GM21367 (cell line): ENCODE measurements around the gene IMPDH1.

ENCODE experiments used
- ATAC-seq: cut with Tn5 transposase; IDR thresholded peaks from one replicate; pipeline ENCODE4 v1.9.1; 2021; ENCODE audit not compliant: unreplicated experiment

The IMPDH1 gene

GRCh38 chr7:128388145-128388485 lies 21.7 kb downstream of the IMPDH1 start:
- no peak for ATAC-seq

- peak; percentile 47 for ATAC-seq
Observed at GRCh38 chr7:128387216-128388144, 22.3 kb downstream of the IMPDH1 start.

DNA sequence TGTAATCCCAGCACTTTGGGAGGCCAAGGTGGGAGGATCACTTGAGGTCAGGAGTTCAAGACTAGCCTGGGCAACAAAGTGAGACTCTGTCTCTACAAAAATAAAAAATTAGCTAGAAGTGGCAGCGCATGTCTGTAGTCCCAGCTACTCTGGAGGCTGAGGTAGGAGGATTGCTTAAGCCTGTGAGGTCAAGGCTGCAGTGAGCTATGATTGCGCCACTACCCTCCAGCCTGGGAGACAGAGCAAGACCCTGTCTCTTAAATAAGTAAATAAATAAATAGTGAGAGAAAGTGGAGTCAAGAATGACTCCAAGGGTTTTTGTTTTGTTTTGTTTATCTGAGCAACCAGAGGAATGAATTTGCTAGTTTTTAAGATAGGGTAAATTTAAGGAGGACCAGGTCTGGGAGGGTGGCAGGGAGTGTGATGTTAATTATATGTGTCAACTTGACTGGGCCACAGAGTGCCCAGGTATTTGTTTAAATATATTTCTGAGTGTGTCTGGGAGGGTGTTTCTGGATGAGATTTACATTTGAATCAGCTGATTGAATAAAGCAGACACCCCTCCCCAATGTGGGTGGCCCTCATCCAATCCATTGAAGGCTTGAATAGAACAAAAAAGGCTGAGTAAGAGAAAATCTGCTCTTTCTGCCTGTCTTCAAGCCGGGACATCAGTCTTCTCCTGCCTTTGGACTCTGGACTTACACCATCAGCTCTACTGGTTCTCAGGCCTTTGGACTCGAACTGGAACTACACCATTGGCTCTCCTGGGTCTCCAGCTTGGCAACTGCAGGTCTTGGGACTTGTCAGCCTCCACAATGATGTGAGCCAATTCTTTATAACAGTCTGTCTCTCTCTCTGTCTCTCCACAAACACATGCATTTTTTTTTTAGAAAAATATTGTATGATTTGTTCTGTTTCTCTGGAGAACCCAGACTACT lies 23.5 kb downstream of the IMPDH1 start:
- no peak for ATAC-seq

DNA sequence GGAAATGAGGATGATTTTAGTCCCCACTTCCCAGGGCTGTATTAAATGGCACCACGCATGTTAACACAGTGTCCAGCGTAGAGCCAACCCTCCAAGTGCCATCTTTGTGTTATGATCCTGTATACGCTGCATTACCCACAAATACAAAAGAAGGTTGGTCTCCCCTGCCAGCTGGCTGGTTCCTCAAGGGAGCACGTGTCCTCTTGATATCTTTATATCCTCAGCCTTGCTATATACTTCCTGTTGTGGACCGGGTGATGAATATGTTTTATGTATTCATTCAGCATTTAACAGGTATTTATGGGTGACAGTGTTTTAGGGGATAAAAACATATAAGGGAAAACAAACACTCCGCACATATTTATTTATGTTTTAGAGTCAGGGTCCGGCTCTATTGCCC lies 25.1 kb downstream of the IMPDH1 start:
- ATAC-seq = no peak

- ATAC-seq = no peak
Observed at GRCh38 chr7:128383776-128384175, 26.0 kb downstream of the IMPDH1 start.

DNA sequence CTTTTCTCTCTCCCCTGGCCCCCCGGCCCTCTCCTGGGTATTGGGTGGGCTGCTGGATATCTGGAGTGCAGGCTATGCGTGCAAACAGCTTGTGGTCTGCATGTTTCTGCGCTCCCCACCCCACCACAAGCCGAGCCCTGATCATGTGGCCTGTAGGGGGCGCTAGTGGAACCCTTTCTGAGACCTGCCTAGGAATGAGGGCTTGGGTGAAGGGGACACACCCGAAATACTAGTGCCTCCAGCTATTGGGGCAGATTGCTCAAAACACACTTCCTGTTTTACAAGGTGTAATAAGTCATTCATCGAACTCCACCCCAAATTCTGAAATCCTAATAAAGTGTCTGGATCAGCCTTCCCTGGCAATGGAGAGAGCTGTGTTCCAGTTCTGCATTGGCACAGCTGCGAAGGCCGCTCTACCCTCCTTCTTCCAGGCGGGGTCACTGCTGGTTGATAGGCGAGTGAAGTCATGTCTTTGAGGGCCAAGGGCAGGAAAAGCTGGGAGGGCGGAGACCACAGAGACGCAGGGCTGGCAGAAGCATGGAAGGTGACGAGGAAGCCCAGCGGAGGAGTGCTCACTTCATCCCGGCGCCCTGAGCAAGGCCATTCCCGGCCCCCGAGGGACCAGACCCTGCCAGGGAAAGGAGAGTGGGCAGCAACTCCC lies 28.5 kb downstream of the IMPDH1 start:
- ATAC-seq = no peak

DNA sequence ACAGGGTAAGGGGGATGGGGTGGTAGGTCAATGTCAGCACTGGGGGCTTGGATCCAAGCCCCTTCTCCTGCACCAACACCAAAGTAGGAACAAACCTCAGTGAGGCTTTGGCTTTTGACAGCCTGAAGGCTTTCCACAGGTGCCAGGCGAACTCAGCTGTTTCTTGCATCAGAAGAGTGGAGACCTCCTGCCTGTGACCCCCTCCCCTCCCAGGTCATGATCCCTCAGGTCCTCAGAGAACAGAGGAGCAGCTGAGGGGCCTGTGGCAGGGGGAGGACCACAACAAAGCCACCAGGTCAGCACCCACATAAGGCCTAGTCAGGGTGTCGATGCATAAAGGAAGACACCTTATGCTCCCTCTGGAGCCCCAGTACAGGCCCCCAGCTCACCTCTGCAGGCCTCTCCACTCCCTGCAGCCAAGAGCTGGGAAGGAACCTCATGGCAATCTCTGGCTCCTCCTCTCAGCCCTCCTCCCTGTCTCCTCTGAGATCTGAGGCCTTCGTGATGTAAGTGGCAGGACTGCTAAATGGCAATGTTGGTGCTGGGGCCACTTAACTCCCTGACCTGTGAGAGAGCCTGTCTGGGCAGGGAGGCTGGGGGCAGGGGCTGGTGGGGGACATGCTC lies 29.2 kb downstream of the IMPDH1 start:
- ATAC-seq = no peak

- ATAC-seq = no peak
Observed at GRCh38 chr7:128379900-128380479, 29.8 kb downstream of the IMPDH1 start.

GRCh38 chr7:128378637-128379036 lies 31.1 kb downstream of the IMPDH1 start:
- no peak for ATAC-seq

GRCh38 chr7:128376077-128376476 lies 33.7 kb downstream of the IMPDH1 start:
- no peak for ATAC-seq

GRCh38 chr7:128374041-128374440 lies 35.7 kb downstream of the IMPDH1 start:
- ATAC-seq = no peak

GRCh38 chr7:128373606-128374005 lies 36.2 kb downstream of the IMPDH1 start:
- ATAC-seq = no peak

GRCh38 chr7:128370491-128370890 lies 39.3 kb downstream of the IMPDH1 start:
- no peak for ATAC-seq

GRCh38 chr7:128366986-128367385 lies 42.8 kb downstream of the IMPDH1 start:
- no peak for ATAC-seq

- no peak for ATAC-seq
Observed at GRCh38 chr7:128366300-128366699, 43.5 kb downstream of the IMPDH1 start.

GRCh38 chr7:128365432-128365831 lies 44.4 kb downstream of the IMPDH1 start:
- ATAC-seq = no peak

- no peak for ATAC-seq
Observed at GRCh38 chr7:128364166-128364870, 45.5 kb downstream of the IMPDH1 start.

DNA sequence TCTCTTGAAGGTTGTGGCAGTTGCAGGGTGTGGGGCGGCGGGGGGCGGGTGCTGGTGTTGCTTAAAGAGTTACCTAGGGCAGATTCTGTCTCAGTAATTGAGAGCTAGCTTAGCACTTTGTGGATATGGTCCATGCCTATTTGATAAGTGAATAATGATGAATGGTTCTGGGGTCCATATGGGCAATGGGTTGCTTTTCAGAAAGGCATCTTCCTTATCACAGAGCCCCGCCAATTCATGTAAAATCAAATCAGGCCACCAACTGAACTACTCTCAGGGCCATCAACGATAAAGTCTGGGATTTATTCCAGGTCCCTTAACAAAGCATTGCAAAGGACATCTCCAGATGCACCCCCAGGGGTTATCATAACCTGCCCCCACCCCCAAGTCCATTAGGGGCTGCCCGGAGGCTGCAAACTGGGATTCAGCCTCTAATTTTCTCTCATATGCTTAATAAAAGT lies 46.5 kb downstream of the IMPDH1 start:
- ATAC-seq = no peak

DNA sequence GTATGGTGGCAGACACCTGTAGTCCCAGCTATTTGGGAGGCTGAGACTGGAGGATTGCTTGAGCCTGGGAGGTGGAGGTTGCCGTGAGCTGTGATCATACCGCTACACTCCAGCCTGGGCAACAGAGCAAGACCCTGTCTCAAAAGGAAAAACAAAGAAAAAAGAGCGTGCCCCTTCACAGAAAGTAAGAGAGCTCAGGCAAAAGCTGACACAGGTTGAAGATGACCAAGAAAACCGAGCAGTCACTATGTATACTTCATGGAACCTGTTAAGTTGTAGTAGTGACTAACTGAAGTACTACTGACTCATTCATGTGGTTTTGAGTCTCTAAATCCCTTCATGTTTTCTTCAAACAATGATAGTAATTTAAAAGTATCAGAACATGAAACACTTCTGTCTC lies 47.1 kb downstream of the IMPDH1 start:
- ATAC-seq = no peak
